DMS153 (cell line): Measurements from ENCODE around the gene TBCC.

Experiments used
- DNase-seq: peaks from one replicate; lab custom pipeline; 2025; lab: John Stamatoyannopoulos, UW

TBCC gene

GRCh38 chr6:42696526-42697267 is 49.2 kb downstream of the TBCC start:
- DNase-seq: no peak

- no peak for DNase-seq
Measured at GRCh38 chr6:42694586-42694985, 51.3 kb downstream of the TBCC start.
